HepG2 (cell line): ENCODE measurements around the gene FAM131C. TPM values are rescaled to one million over a fixed set of nuclear protein-coding genes. Genes with fewer than 3 reads are reported as not detected.

Source experiments
- ATAC-seq: fragments of 200-7000 bp; cut with Tn5 transposase; 3 replicates; pipeline ENCODE4 v1.9.1; 2020; ENCODE audit warnings: mild to moderate bottlenecking, moderate library complexity
- BruUV-seq: library from RNA; stranded (reverse); fragments of 400-500 nt; replicated peaks from 2 replicates; lab custom pipeline; 2021; lab: Mats Ljungman, UMichigan
- CTCF ChIA-PET: fragments of 300-600 bp; formaldehyde crosslinking; extraction: SDS; loops from one replicate; lab custom pipeline; 2021; ENCODE audit warnings: low total read pairs, inconsistent platforms, low intra/inter-chr PET ratio; lab: Yijun Ruan, JAX
- POLR2A ChIA-PET: fragments of 350-600 bp; sonication (Branson Sonifier 250); formaldehyde crosslinking; loops from one replicate; lab custom pipeline; 2020; ENCODE audit warnings: antibody characterized with exemption, inconsistent platforms; lab: Yijun Ruan, JAX
- DNase-seq: peaks from one replicate; pipeline ENCODE4 v3.0.0-alpha.2; 2015; ENCODE audit warnings: low spot score
- FAIRE-seq: peaks from 3 replicates; lab custom pipeline; 2011; peaks lifted over from hg19 to GRCh38; lab: Jason Lieb, UNC
- H2AFZ ChIP-seq: one replicate; pipeline ENCODE4 v1.6.1; 2011; ENCODE audit warnings: low read length, inconsistent platforms
- H3K27ac ChIP-seq: fragments of 300-600 bp; 3 replicates; pipeline ENCODE4 v1.8.0; 2011; ENCODE audit warnings: mixed run types, mild to moderate bottlenecking, mixed read lengths, low read length, inconsistent platforms; ENCODE audit not compliant: insufficient read depth; ENCODE audit errors: extremely low read length
- H3K27me3 ChIP-seq, 2 experiments: fragments of 200-600 bp in 1 of 2; 2 replicates in 1 of 2; 3 replicates in 1 of 2; pipeline versions ENCODE4 v1.6.0 to v1.8.0; 2011; ENCODE audit warnings: low read length in 2 of 2, mild to moderate bottlenecking in 2 of 2, moderate library complexity in 2 of 2, inconsistent platforms in 1 of 2; ENCODE audit not compliant: insufficient read depth in 2 of 2, control insufficient read depth in 1 of 2
- H3K36me3 ChIP-seq, 2 experiments: fragments of 200-600 bp in 1 of 2; replicated peaks in 1 of 2; 2 replicates in 1 of 2; 3 replicates in 1 of 2; pipeline versions ENCODE4 v1.5.1 to v1.8.0; 2011; ENCODE audit warnings: low read length in 2 of 2, inconsistent platforms in 1 of 2; ENCODE audit not compliant: insufficient read depth in 2 of 2, control insufficient read depth in 1 of 2
- H3K4me1 ChIP-seq: 2 replicates; pipeline ENCODE4 v1.5.1; 2012; ENCODE audit warnings: low read length, inconsistent platforms; ENCODE audit not compliant: insufficient read depth
- H3K4me2 ChIP-seq: 2 replicates; pipeline ENCODE4 v1.6.0; 2011; ENCODE audit warnings: low read depth, low read length, inconsistent platforms
- H3K4me3 ChIP-seq, 3 experiments: fragments of 200-600 bp in 1 of 3; sonication (generic), shearing (Covaris generic) in 1 of 3; replicated peaks in 1 of 3; 2 replicates each; pipeline ENCODE4 v1.5.1; 2011 to 2016; ENCODE audit warnings: low read length in 3 of 3, inconsistent platforms in 2 of 3, low read depth in 2 of 3, mild to moderate bottlenecking in 2 of 3, control low read depth in 1 of 3, mixed read lengths in 1 of 3; ENCODE audit not compliant: insufficient read depth in 1 of 3
- H3K79me2 ChIP-seq: one replicate; pipeline ENCODE4 v1.6.1; 2011; ENCODE audit warnings: low read length, inconsistent platforms; ENCODE audit not compliant: insufficient read depth
- H3K9ac ChIP-seq: 2 replicates; pipeline ENCODE4 v1.6.0; 2011; ENCODE audit warnings: mild to moderate bottlenecking, low read depth, low read length, inconsistent platforms; ENCODE audit not compliant: insufficient read depth
- H3K9me3 ChIP-seq: 2 replicates; pipeline ENCODE4 v1.5.1; 2012; ENCODE audit warnings: mild to moderate bottlenecking, low read length
- H4K20me1 ChIP-seq: 2 replicates; pipeline ENCODE4 v1.6.0; 2011; ENCODE audit warnings: inconsistent platforms, mild to moderate bottlenecking, low read length, moderate library complexity; ENCODE audit not compliant: insufficient read depth
- ATF5 ChIP-seq: sonication (generic); formaldehyde crosslinking; IDR thresholded peaks from 2 replicates; pipeline ENCODE4 v1.4.0; 2020; ENCODE audit warnings: mild to moderate bottlenecking, low read depth, missing genetic modification reagents
- CENPT ChIP-seq: sonication (generic); formaldehyde crosslinking; IDR thresholded peaks from 2 replicates; pipeline ENCODE4 v1.8.0; 2022; ENCODE audit warnings: low read depth, mild to moderate bottlenecking, moderate library complexity, missing genetic modification reagents
- FOXO4 ChIP-seq: sonication (generic); formaldehyde crosslinking; conservative IDR thresholded peaks from 2 replicates; pipeline ENCODE4 v1.8.1; 2023; ENCODE audit warnings: missing genetic modification reagents
- HNRNPH1 ChIP-seq: fragments of 200-400 bp; formaldehyde crosslinking; optimal IDR thresholded peaks from 2 replicates; pipeline ENCODE3; 2017; ENCODE audit warnings: mild to moderate bottlenecking, low read depth, low read length
- MATR3 ChIP-seq: sonication (generic); formaldehyde crosslinking; IDR thresholded peaks from 2 replicates; pipeline ENCODE4 v1.4.0; 2020; ENCODE audit warnings: missing genetic modification reagents
- MEIS1 ChIP-seq: sonication (generic); formaldehyde crosslinking; IDR thresholded peaks from 2 replicates; pipeline ENCODE4 v1.9.0; 2021; ENCODE audit warnings: mild to moderate bottlenecking, missing genetic modification reagents, moderate library complexity, borderline replicate concordance
- MXD1 ChIP-seq: sonication (generic); formaldehyde crosslinking; IDR thresholded peaks from 2 replicates; pipeline ENCODE4 v1.4.0; 2020; ENCODE audit warnings: mild to moderate bottlenecking, missing genetic modification reagents
- NPAS2 ChIP-seq: sonication (generic); formaldehyde crosslinking; IDR thresholded peaks from 2 replicates; pipeline ENCODE4 v1.8.0; 2022; ENCODE audit warnings: mild to moderate bottlenecking, missing genetic modification reagents, borderline replicate concordance
- REXO4 ChIP-seq: sonication (generic); formaldehyde crosslinking; IDR thresholded peaks from 2 replicates; pipeline ENCODE4 v1.8.0; 2022; ENCODE audit warnings: missing genetic modification reagents, mild to moderate bottlenecking, borderline replicate concordance
- XBP1 ChIP-seq: sonication (generic); formaldehyde crosslinking; IDR thresholded peaks from 2 replicates; pipeline ENCODE4 v1.5.0; 2020; ENCODE audit warnings: missing genetic modification reagents
- ZBTB8A ChIP-seq: sonication (generic); formaldehyde crosslinking; IDR thresholded peaks from 2 replicates; pipeline ENCODE4 v1.4.0; 2020; ENCODE audit warnings: mild to moderate bottlenecking, low read depth, missing genetic modification reagents, borderline replicate concordance
- ZGPAT ChIP-seq: IDR thresholded peaks from 2 replicates; pipeline ENCODE4 v1.6.1; 2016; ENCODE audit warnings: mild to moderate bottlenecking
- ZNF10 ChIP-seq: sonication (generic); formaldehyde crosslinking; IDR thresholded peaks from 2 replicates; pipeline ENCODE4 v1.4.0; 2020; ENCODE audit warnings: mild to moderate bottlenecking, low read depth, missing genetic modification reagents, borderline replicate concordance
- ZNF224 ChIP-seq: sonication (generic); formaldehyde crosslinking; IDR thresholded peaks from 2 replicates; pipeline ENCODE4 v1.5.0; 2020; ENCODE audit warnings: mild to moderate bottlenecking, missing genetic modification reagents
- ZNF547 ChIP-seq: sonication (generic); formaldehyde crosslinking; IDR thresholded peaks from 2 replicates; pipeline ENCODE4 v1.5.1; 2020; ENCODE audit warnings: mild to moderate bottlenecking, missing genetic modification reagents
- ZNF629 ChIP-seq: sonication (generic); formaldehyde crosslinking; conservative IDR thresholded peaks from 2 replicates; pipeline ENCODE4 v1.5.0; 2020; ENCODE audit warnings: missing genetic modification reagents
- ZNF724P ChIP-seq: sonication (generic); formaldehyde crosslinking; IDR thresholded peaks from 2 replicates; pipeline ENCODE4 v1.8.0; 2022; ENCODE audit warnings: missing genetic modification reagents, borderline replicate concordance
- ZNF782 ChIP-seq: sonication (generic); formaldehyde crosslinking; IDR thresholded peaks from 2 replicates; pipeline ENCODE4 v1.4.0; 2020; ENCODE audit warnings: missing genetic modification reagents, mild to moderate bottlenecking, borderline replicate concordance
- ZNF891 ChIP-seq: sonication (generic); formaldehyde crosslinking; IDR thresholded peaks from 2 replicates; pipeline ENCODE4 v1.5.0; 2020; ENCODE audit warnings: mild to moderate bottlenecking, missing genetic modification reagents
- ZSCAN5A ChIP-seq: sonication (generic); formaldehyde crosslinking; IDR thresholded peaks from 2 replicates; pipeline ENCODE4 v1.8.0; 2022; ENCODE audit warnings: mild to moderate bottlenecking, missing genetic modification reagents, borderline replicate concordance
- WGBS: methylation state at CpG from one replicate; pipeline ENCODE4 v1.1.6; 2017; ENCODE audit warnings: low lambda C conversion rate; 5-methylcytosine and 5-hydroxymethylcytosine counted together
- in situ Hi-C: cut with HindIII; loops from 2 replicates; pipeline ENCODE4 v1.10.0; 2017; ENCODE audit warnings: low pct_unique_long_range_greater_than_20kb; ENCODE audit not compliant: extremely low pct_ligation_motif_present
- intact Hi-C: fragments of 100-400 bp; cut with micrococcal nuclease; formaldehyde crosslinking; loops from one replicate; pipeline ENCODE4 v1.10.0; 2022; ENCODE audit not compliant: unreplicated experiment
- polyA plus RNA-seq, 8 experiments: library from polyadenylated mRNA; depleted of rRNA in 3 of 8; stranded (reverse) in 7 of 8; unstranded in 1 of 8; fragments of >200 nt; fragmentation: Illumina TruSeq in 4 of 8; extraction: Trizol in 4 of 8; gene quantifications; 2 replicates each; pipeline versions ENCODE4 v1.2.1 to v1.2.3, GENCODE V29; 2011 to 2016; ENCODE audit warnings: low read depth in 4 of 8, missing spikeins in 1 of 8, mixed read lengths in 1 of 8; ENCODE audit not compliant: insufficient read depth in 1 of 8
- total RNA-seq, 5 experiments: library from RNA; depleted of rRNA; stranded (reverse); fragments of >200 nt; fragmentation: Illumina TruSeq; extraction: Trizol; gene quantifications; 2 replicates each; pipeline ENCODE4 v1.2.3, GENCODE V29; 2016; ENCODE audit warnings: low read depth in 1 of 5

Gene FAM131C
- total and polyA plus RNA-seq, 2 of the 13 experiments (the other 11 are each of a cell fraction or from before 2014, with no cell fraction given): 0.07 TPM; not detected in 1

GRCh38 chr1:16117369-16117768, 43.9 kb upstream of the FAM131C start:
- no peak overlapping the region for H3K4me3 ChIP-seq
- no peak overlapping the region for H3K9ac ChIP-seq
- in situ Hi-C loops (loop anchor here (5.0 kb wide), 1 partner anchor 35 kb away; no protein-coding TSS in a partner anchor), intact Hi-C loops (no loop called here)
- H3K9me3 ChIP-seq: no peaks in the 10 kb centered on the region
- POLR2A ChIA-PET: interaction anchor here (0.7 kb wide), 1 partner anchor 74 kb away, joined by 3 read pairs; no protein-coding TSS in a partner anchor
- no peak for ATAC-seq
- WGBS: 76% methylated on average over 6 of the region's 6 CpGs
- H3K27ac ChIP-seq: no peak overlapping the region
- no peak for FAIRE-seq
- no peaks in the 10 kb centered on the region for H3K36me3 ChIP-seq
- CTCF ChIA-PET: no interaction called here
- H3K79me2 ChIP-seq: no peaks in the 10 kb centered on the region
- H3K4me2 ChIP-seq: no peak overlapping the region
- BruUV-seq: no TSS peak
- no peak for DNase-seq
- no peak for TF ChIP-seq ZNF629 (CRISPR knock-in tag)
- no peak for TF ChIP-seq ZNF10
- TF ChIP-seq XBP1: no peak
- no peak for TF ChIP-seq ZNF891 (CRISPR knock-in tag)
- TF ChIP-seq FOXO4 (CRISPR knock-in tag): no peak
- TF ChIP-seq MXD1: no peak
- TF ChIP-seq ZGPAT (CRISPR knock-in tag): no peak
- TF ChIP-seq ZNF224 (CRISPR knock-in tag): no peak
- TF ChIP-seq CENPT (CRISPR knock-in tag): no peak
- TF ChIP-seq MEIS1 (CRISPR knock-in tag): no peak
- TF ChIP-seq ATF5 (CRISPR knock-in tag): no peak
- TF ChIP-seq ZNF724P: no peak
- TF ChIP-seq ZNF782 (CRISPR knock-in tag): no peak
- TF ChIP-seq NPAS2 (CRISPR knock-in tag): no peak
- TF ChIP-seq REXO4: no peak
- TF ChIP-seq MATR3 (CRISPR knock-in tag): no peak
- no peak for TF ChIP-seq ZBTB8A
- no peak for TF ChIP-seq ZNF547 (CRISPR knock-in tag)
- no peak for TF ChIP-seq HNRNPH1
- no peak for TF ChIP-seq ZSCAN5A (CRISPR knock-in tag)
- H4K20me1 ChIP-seq: peaks cover 3% of the 10 kb centered on the region; the same call in 1 of the 2 replicates
- peaks cover 96% of the 10 kb centered on the region for H3K4me1 ChIP-seq
- no peak overlapping the region for H2AFZ ChIP-seq
- H3K27me3 ChIP-seq: peaks cover 0 to 3% of the 10 kb centered on the region in 2 experiments; a peak in 1 of 5 replicates
